Spleen (tissue), 11 donors: ENCODE measurements around the gene NYAP2. TPM values are rescaled to one million over a fixed set of nuclear protein-coding genes. Genes with fewer than 3 reads are reported as not detected.

ENCODE experiments used
- DNase-seq: peaks from one replicate; pipeline ENCODE4 v3.0.0-alpha.2; 2020
- H3K27ac ChIP-seq, 8 donors: fragments of 200-600 bp; sonication (generic) in 7 of 8; 1 replicate in 4 of 8; 2 replicates in 4 of 8; pipeline versions ENCODE4 v1.5.0 to v1.8.0; 2016 to 2021; ENCODE audit warnings: inconsistent platforms in 4 of 8, mild to moderate bottlenecking in 4 of 8, moderate library complexity in 1 of 8
- H3K27me3 ChIP-seq, 7 donors: fragments of 200-600 bp; sonication (generic) in 6 of 7; replicated peaks in 1 of 7; 1 replicate in 4 of 7; 2 replicates in 3 of 7; pipeline versions ENCODE4 v1.5.0 to v1.8.0; 2016 to 2021; ENCODE audit warnings: inconsistent platforms in 3 of 7, mild to moderate bottlenecking in 1 of 7
- H3K36me3 ChIP-seq, 6 donors: fragments of 200-600 bp; sonication (generic) in 5 of 6; 1 replicate in 4 of 6; 2 replicates in 2 of 6; pipeline versions ENCODE4 v1.5.0 to v1.8.0; 2016 to 2021; ENCODE audit warnings: inconsistent platforms in 2 of 6
- H3K4me1 ChIP-seq, 6 donors: fragments of 200-600 bp; sonication (generic) in 5 of 6; 1 replicate in 3 of 6; 2 replicates in 3 of 6; pipeline versions ENCODE4 v1.5.0 to v1.8.0; 2016 to 2021; ENCODE audit warnings: inconsistent platforms in 3 of 6
- H3K4me3 ChIP-seq, 8 donors: fragments of 200-600 bp; sonication (generic) in 7 of 8; 1 replicate in 4 of 8; 2 replicates in 4 of 8; pipeline versions ENCODE4 v1.5.0 to v1.8.0; 2016 to 2021; ENCODE audit warnings: inconsistent platforms in 4 of 8, mild to moderate bottlenecking in 4 of 8, moderate library complexity in 2 of 8
- H3K9me3 ChIP-seq, 8 donors: fragments of 200-600 bp; sonication (generic) in 7 of 8; 1 replicate in 4 of 8; 2 replicates in 4 of 8; pipeline versions ENCODE4 v1.5.0 to v1.8.0; 2016 to 2021; ENCODE audit warnings: inconsistent platforms in 4 of 8
- CTCF ChIP-seq, 11 experiments: fragments of 200-600 bp in 7 of 11; fragments of 450-650 bp in 4 of 11; sonication (generic) in 4 of 11; IDR thresholded peaks in 8 of 11; conservative IDR thresholded peaks in 3 of 11; 1 replicate in 7 of 11; 2 replicates in 4 of 11; pipeline versions ENCODE4 v1.4.0 to v1.8.0; 2016 to 2021; ENCODE audit warnings: antibody characterized with exemption in 11 of 11, inconsistent platforms in 4 of 11, mild to moderate bottlenecking in 1 of 11
- POLR2A ChIP-seq, 3 donors: fragments of 450-650 bp; IDR thresholded peaks; one replicate each; pipeline ENCODE4 v1.5.1; 2017; ENCODE audit warnings: antibody characterized with exemption in 3 of 3, mild to moderate bottlenecking in 1 of 3
- POLR2AphosphoS5 ChIP-seq, 3 donors: sonication (generic); formaldehyde crosslinking; IDR thresholded peaks; one replicate each; pipeline ENCODE4 v1.5.1; 2017; ENCODE audit warnings: antibody characterized with exemption in 3 of 3
- WGBS, 5 donors: extraction: QIAGEN DNeasy Blood & Tissue Kit in 3 of 5; methylation state at CpG; one replicate each; pipeline versions ENCODE4 v1.1.5 to v1.1.7; 2013 to 2018; 5-methylcytosine and 5-hydroxymethylcytosine counted together
- intact Hi-C: fragments of 100-400 bp; cut with DNase I; formaldehyde crosslinking; loops from one replicate; pipeline ENCODE4 v1.15.0; 2023; ENCODE audit warnings: low total_unique reads
- polyA plus RNA-seq, 3 donors: library from polyadenylated mRNA; stranded (reverse); fragments of 200-250 nt; gene quantifications; one replicate each; pipeline ENCODE4 v1.2.1, GENCODE V29; 2013
- total RNA-seq, 7 donors: library from RNA; depleted of rRNA in 3 of 7; stranded (reverse); fragments of >200 nt in 3 of 7; fragmentation: NEBNext Ultra II Directional in 4 of 7; extraction: Animal tissue kit (Norgen Biotek cat#: 25700) in 4 of 7; gene quantifications; one replicate each; pipeline versions ENCODE4 v1.1.0 to v1.2.1, GENCODE V29; 2016 to 2021
- donor health status: healthy with polysubstance abuse.
- donor health status: DM: no; HTN: no; CAD: no; lungs with moderate emphysema.
- donor health status: DM: no; HTN: no; CAD: no.
- donor health status: Bipolar disorder and iron deficiency.
- donor health status: healthy.
- donor health status: DM: no; HTN: no; CAD: no.
- donor health status: DM: yes; HTN: yes; CAD: no.

The NYAP2 gene
- total and polyA plus RNA-seq, 10 donors: 0.06 to 0.33 (median 0.16) TPM; not detected in 1

GRCh38 chr2:225510796-225511195 lies 111.3 kb downstream of the NYAP2 start:
- H3K27ac ChIP-seq: no peak overlapping the region
- no peak for DNase-seq
- no peaks in the 10 kb centered on the region for H3K36me3 ChIP-seq
- no peaks in the 10 kb centered on the region for H3K27me3 ChIP-seq
- WGBS, 5 donors: 74 to 92% (median 82%) methylated on average over 1 of the region's 1 CpG
- intact Hi-C loops: no loop called here
- H3K4me1 ChIP-seq: no peaks in the 10 kb centered on the region
- H3K4me3 ChIP-seq: no peak overlapping the region
- no peaks in the 10 kb centered on the region for H3K9me3 ChIP-seq
- TF ChIP-seq CTCF (IDR thresholded peaks at IDR 0.05 in 8 of 11, conservative IDR thresholded peaks at IDR 0.05 in 3 of 11): no peak
- TF ChIP-seq POLR2AphosphoS5 (IDR thresholded peaks at IDR 0.05): no peak
- TF ChIP-seq POLR2A (IDR thresholded peaks at IDR 0.05): no peak

- Histone ChIP-seq H3K4me1 (no peaks in the 10 kb centered on the region), H3K27ac (no peak overlapping the region), H3K36me3 (no peaks in the 10 kb centered on the region), H3K4me3 (no peak overlapping the region), H3K9me3 (no peaks in the 10 kb centered on the region), H3K27me3 (no peaks in the 10 kb centered on the region)
- TF ChIP-seq POLR2A (IDR thresholded peaks at IDR 0.05): no peak
- TF ChIP-seq CTCF (IDR thresholded peaks at IDR 0.05 in 8 of 11, conservative IDR thresholded peaks at IDR 0.05 in 3 of 11): no peak
- TF ChIP-seq POLR2AphosphoS5 (IDR thresholded peaks at IDR 0.05): no peak
- intact Hi-C loops: no loop called here
- DNase-seq: no peak
- WGBS, 5 donors: 32 to 51% (median 40%) methylated on average over 1 of the region's 1 CpG
Observed at GRCh38 chr2:225512469-225512868, 113.0 kb downstream of the NYAP2 start.

GRCh38 chr2:225512876-225513540 lies 113.5 kb downstream of the NYAP2 start:
- no peak overlapping the region for H3K4me3 ChIP-seq
- 72 to 90% (median 81%) methylated on average over 9 of the region's 9 CpGs for WGBS, 5 donors
- intact Hi-C loops: no loop called here
- no peak for DNase-seq
- no peaks in the 10 kb centered on the region for H3K27me3 ChIP-seq
- H3K27ac ChIP-seq: no peak overlapping the region
- no peaks in the 10 kb centered on the region for H3K9me3 ChIP-seq
- TF ChIP-seq POLR2A (IDR thresholded peaks at IDR 0.05): no peak
- no peak for TF ChIP-seq POLR2AphosphoS5 (IDR thresholded peaks at IDR 0.05)
- TF ChIP-seq CTCF (IDR thresholded peaks at IDR 0.05 in 8 of 11, conservative IDR thresholded peaks at IDR 0.05 in 3 of 11): no peak
- H3K36me3 ChIP-seq: no peaks in the 10 kb centered on the region
- no peaks in the 10 kb centered on the region for H3K4me1 ChIP-seq

- H3K4me1 ChIP-seq: no peaks in the 10 kb centered on the region
- DNase-seq: no peak
- no peak overlapping the region for H3K4me3 ChIP-seq
- H3K27me3 ChIP-seq: no peaks in the 10 kb centered on the region
- no peak for TF ChIP-seq CTCF (IDR thresholded peaks at IDR 0.05 in 8 of 11, conservative IDR thresholded peaks at IDR 0.05 in 3 of 11)
- TF ChIP-seq POLR2A (IDR thresholded peaks at IDR 0.05): no peak
- TF ChIP-seq POLR2AphosphoS5 (IDR thresholded peaks at IDR 0.05): no peak
- H3K36me3 ChIP-seq: no peaks in the 10 kb centered on the region
- no peak overlapping the region for H3K27ac ChIP-seq
- H3K9me3 ChIP-seq: no peaks in the 10 kb centered on the region
- intact Hi-C loops: no loop called here
Observed at GRCh38 chr2:225515033-225515432, 115.5 kb downstream of the NYAP2 start.
